ENCODE measurements around the gene POGK. TPM values are rescaled to one million over a fixed set of nuclear protein-coding genes. Genes with fewer than 3 reads are reported as not detected.

The POGK gene
- total and polyA plus RNA-seq, 10 donors, result 7.3 to 42.6 (median 34.9) TPM

- Histone ChIP-seq H3K27ac (no peak overlapping the region), H3K9me3 (no peaks in the 10 kb centered on the region), H3K27me3 (replicated peaks in 1 of 7) (no peaks in the 10 kb centered on the region), H3K4me1 (peaks cover 3 to 66% (median 26%) of the 10 kb centered on the region in 6 donors), H3K4me3 (no peak overlapping the region), H3K36me3 (peaks cover 5 to 100% (median 93%) of the 10 kb centered on the region in 6 donors)
- DNase-seq, result no peak
- intact Hi-C loops (cut with DNase I; ENCODE audit: low total_unique reads), result no loop called here
- TF ChIP-seq POLR2A (IDR thresholded peaks at IDR 0.05) (no peak), CTCF (IDR thresholded peaks at IDR 0.05 in 8 of 11, conservative IDR thresholded peaks at IDR 0.05 in 3 of 11) (no peak), POLR2AphosphoS5 (IDR thresholded peaks at IDR 0.05) (no peak)
These were observed 8.9 kb downstream of the POGK start for GRCh38 chr1:166848193-166848592.

- H3K4me1 ChIP-seq, result peaks cover 3 to 57% (median 17%) of the 10 kb centered on the region in 6 donors
- H3K27ac ChIP-seq, result no peak overlapping the region
- H3K9me3 ChIP-seq, result no peaks in the 10 kb centered on the region
- intact Hi-C loops (cut with DNase I; ENCODE audit: low total_unique reads), result no loop called here
- H3K4me3 ChIP-seq, result no peak overlapping the region
- TF ChIP-seq CTCF (IDR thresholded peaks at IDR 0.05 in 8 of 11, conservative IDR thresholded peaks at IDR 0.05 in 3 of 11) (no peak), POLR2AphosphoS5 (IDR thresholded peaks at IDR 0.05) (peak in 1 of 3 donors; percentile 16)
- DNase-seq, result no peak
- H3K27me3 ChIP-seq (replicated peaks in 1 of 7), result no peaks in the 10 kb centered on the region
- peaks cover 5 to 100% (median 90%) of the 10 kb centered on the region in 6 donors for H3K36me3 ChIP-seq
- WGBS, 5 donors, result 96 to 98% (median 97%) methylated on average over 20 of the region's 20 CpGs
These were observed 9.9 kb downstream of the POGK start for GRCh38 chr1:166849135-166849534.

- H3K27ac ChIP-seq, result no peak overlapping the region
- 0 to 38% (median 3%) methylated on average over 1 of the region's 1 CpG for WGBS, 5 donors
- intact Hi-C loops (cut with DNase I; ENCODE audit: low total_unique reads), result no loop called here
- no peaks in the 10 kb centered on the region for H3K27me3 ChIP-seq (replicated peaks in 1 of 7)
- DNase-seq, result no peak
- peaks cover 0 to 21% (median 4%) of the 10 kb centered on the region in 6 donors for H3K4me1 ChIP-seq
- TF ChIP-seq CTCF (IDR thresholded peaks at IDR 0.05 in 8 of 11, conservative IDR thresholded peaks at IDR 0.05 in 3 of 11) (no peak), POLR2AphosphoS5 (IDR thresholded peaks at IDR 0.05) (no peak), POLR2A (IDR thresholded peaks at IDR 0.05) (no peak)
- H3K36me3 ChIP-seq, result peaks cover 5 to 100% (median 83%) of the 10 kb centered on the region in 6 donors
- no peak overlapping the region for H3K4me3 ChIP-seq
- H3K9me3 ChIP-seq, result no peaks in the 10 kb centered on the region
These were observed 13.6 kb downstream of the POGK start for GRCh38 chr1:166852918-166853317.

- TF ChIP-seq CTCF (IDR thresholded peaks at IDR 0.05 in 8 of 11, conservative IDR thresholded peaks at IDR 0.05 in 3 of 11) (no peak), POLR2AphosphoS5 (IDR thresholded peaks at IDR 0.05) (peak in 1 of 3 donors; percentile 6)
- Histone ChIP-seq H3K27me3 (replicated peaks in 1 of 7) (no peaks in the 10 kb centered on the region), H3K36me3 (peaks cover 0 to 100% (median 73%) of the 10 kb centered on the region in 6 donors), H3K27ac (peak overlapping the region in 1 of 8 donors; percentile 12), H3K4me1 (peaks cover 0 to 15% (median 2%) of the 10 kb centered on the region in 6 donors), H3K4me3 (no peak overlapping the region), H3K9me3 (no peaks in the 10 kb centered on the region)
- WGBS, 5 donors, result 91 to 97% (median 93%) methylated on average over 3 of the region's 3 CpGs
- DNase-seq, result no peak
- intact Hi-C loops (cut with DNase I; ENCODE audit: low total_unique reads), result no loop called here
These were observed 16.3 kb downstream of the POGK start for GRCh38 chr1:166855558-166855957.
